HG02943 (cell line): ENCODE measurements around the gene HDDC3.

Experiments used
- ATAC-seq: cut with Tn5 transposase; IDR thresholded peaks from one replicate; pipeline ENCODE4 v1.9.1; 2021; ENCODE audit warnings: mild to moderate bottlenecking, low read depth, moderate library complexity; ENCODE audit not compliant: unreplicated experiment

Gene HDDC3

GRCh38 chr15:90895571-90896117 lies 36.7 kb downstream of the HDDC3 start:
- ATAC-seq = no peak

- no peak for ATAC-seq
Observed at GRCh38 chr15:90893175-90894090, 38.9 kb downstream of the HDDC3 start.

GRCh38 chr15:90892498-90893174 lies 39.7 kb downstream of the HDDC3 start:
- ATAC-seq = no peak

GRCh38 chr15:90892023-90892422 lies 40.3 kb downstream of the HDDC3 start:
- ATAC-seq = no peak

- ATAC-seq = no peak
Observed at GRCh38 chr15:90891346-90891949, 40.9 kb downstream of the HDDC3 start.

- ATAC-seq = no peak
Observed at GRCh38 chr15:90890839-90891238, 41.5 kb downstream of the HDDC3 start.

GRCh38 chr15:90889736-90890456 lies 42.5 kb downstream of the HDDC3 start:
- no peak for ATAC-seq

- no peak for ATAC-seq
Observed at GRCh38 chr15:90889313-90889730, 43.0 kb downstream of the HDDC3 start.

GRCh38 chr15:90887037-90887481 lies 45.3 kb downstream of the HDDC3 start:
- ATAC-seq = no peak

- no peak for ATAC-seq
Observed at GRCh38 chr15:90886291-90886614, 46.1 kb downstream of the HDDC3 start.

- no peak for ATAC-seq
Observed at GRCh38 chr15:90885432-90886290, 46.7 kb downstream of the HDDC3 start.

- no peak for ATAC-seq
Observed at GRCh38 chr15:90884719-90885431, 47.5 kb downstream of the HDDC3 start.

- no peak for ATAC-seq
Observed at GRCh38 chr15:90883976-90884718, 48.2 kb downstream of the HDDC3 start, which contains the start of gene FES. TSS of gene FES (plus strand) at chr15:90884504. CDS start at chr15:90885046, 542 bp downstream.

GRCh38 chr15:90883526-90883975 lies 48.8 kb downstream of the HDDC3 start:
- no peak for ATAC-seq

GRCh38 chr15:90882781-90883525 lies 49.4 kb downstream of the HDDC3 start:
- ATAC-seq = no peak

- ATAC-seq = no peak
Observed at GRCh38 chr15:90881978-90882721, 50.2 kb downstream of the HDDC3 start.
